HG02763 (cell line): Measurements from ENCODE around the gene LRRC56.
A peak's percentile ranks its signal among the peaks of the same experiment; 100 is the strongest.
"Not testable (repeated sequence)": the region's sequence is repeated elsewhere in the genome, so short reads cannot be mapped to it uniquely, and the experiment has no call there.

Source experiments
- ATAC-seq: cut with Tn5 transposase; IDR thresholded peaks from one replicate; pipeline ENCODE4 v1.9.1; 2021; ENCODE audit warnings: mild to moderate bottlenecking, moderate library complexity; ENCODE audit not compliant: unreplicated experiment

Gene LRRC56

DNA sequence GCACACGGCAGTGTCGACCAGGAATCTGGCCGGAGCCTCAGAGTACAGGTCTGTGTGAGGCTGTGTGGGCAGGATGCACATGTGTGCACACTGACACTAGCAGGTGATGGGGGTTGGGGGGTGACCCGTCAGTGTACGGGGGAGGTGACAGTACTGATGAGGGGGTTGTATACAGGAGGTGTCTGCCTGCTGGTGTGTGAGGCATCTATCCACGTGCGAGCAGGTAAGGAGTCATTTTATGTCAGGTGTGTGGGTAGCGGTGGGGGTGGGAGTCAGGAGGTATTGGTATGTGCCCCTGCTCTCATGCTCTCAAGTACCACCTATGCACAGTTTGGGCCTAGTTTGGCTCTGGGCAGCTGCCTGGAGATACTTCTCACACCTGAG, 34.5 kb downstream of the LRRC56 start:
- no peak for ATAC-seq

DNA sequence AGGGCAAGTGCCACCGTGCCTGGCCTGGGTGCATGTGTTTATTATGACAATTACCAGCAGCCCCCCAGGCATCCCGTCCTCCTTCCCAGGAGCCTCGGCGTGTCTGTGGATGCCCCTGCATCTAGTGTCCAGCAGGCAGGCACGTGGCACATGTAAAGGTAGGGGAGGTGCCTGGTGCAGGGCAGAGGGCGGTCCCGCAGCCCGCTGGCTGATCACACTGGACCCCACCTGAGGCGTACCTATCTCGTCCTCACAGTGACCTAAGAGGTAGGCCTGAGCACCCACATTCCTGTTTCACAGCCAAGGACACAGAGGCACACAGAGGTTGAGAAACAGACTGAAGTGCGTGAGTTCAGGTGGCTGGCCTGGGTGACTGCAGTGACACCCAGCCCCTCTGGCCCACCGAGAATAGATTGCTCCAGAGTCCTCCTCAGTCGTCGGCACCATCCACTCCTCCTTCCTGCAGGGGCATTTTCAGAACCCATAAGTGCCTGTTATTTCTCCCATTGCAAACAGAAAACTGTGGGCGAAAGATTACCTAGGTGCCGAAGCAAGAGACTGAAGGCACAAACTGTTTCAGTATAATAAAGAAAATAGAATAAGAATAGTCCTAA, 35.9 kb downstream of the LRRC56 start:
- ATAC-seq: no peak

DNA sequence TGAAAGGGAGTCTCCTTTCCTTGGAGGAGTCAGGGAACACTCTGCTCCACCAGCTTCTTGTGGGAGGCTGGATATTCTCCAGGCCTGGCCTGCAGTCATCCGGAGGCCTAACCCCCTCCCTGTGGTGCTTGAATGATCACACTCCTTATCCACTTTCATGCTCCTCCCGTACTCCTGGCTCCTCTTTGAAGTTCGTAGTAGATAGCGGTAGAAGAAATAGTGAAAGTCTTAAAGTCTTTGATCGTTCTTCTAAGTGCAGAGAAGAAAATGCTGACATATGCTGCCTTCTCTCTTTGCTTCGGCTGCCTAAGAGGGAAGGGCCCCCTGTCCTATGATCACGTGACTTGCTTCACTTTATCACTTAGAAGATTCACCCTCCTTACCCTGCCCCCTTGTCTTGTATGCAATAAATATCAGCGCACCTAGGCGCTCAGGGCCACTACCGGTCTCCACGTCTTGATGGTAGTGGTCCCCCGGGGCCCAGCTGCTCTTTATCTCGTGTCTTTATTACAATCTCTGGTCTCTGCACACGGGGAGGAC, 36.8 kb downstream of the LRRC56 start:
- not testable (repeated sequence) for ATAC-seq

DNA sequence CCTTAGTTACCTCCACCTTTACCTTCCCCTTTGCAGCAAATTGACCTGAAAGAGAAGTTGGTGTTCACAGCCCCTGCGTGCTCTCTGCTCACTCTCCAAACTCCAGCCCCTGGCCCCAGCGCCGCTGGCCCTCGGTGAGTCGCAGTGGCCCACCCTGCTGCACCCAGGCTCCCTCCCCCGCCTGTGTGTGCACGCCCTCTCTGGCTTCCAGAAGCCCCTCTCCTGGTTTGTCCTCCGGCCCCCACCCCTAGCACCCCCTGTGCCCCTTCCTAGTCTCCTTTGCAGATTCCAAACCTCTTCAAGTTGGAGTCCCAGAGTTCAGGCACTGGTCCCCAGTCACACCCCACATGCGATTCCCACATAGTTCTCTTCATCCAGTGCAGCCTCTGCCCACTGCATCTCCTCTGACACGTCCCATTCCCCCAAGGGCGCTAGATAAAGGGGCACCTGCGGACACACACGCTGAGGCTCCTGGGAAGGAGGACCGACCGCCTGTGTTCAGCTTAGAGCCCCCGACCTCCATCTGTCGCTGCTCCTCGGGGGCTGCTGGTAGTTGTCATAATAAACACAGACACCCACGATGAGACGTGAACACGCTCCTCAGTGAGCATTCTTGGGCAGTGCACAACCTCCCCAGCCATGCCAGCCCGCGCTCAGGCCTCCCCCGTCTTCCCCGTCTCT, 37.4 kb downstream of the LRRC56 start:
- no peak for ATAC-seq

DNA sequence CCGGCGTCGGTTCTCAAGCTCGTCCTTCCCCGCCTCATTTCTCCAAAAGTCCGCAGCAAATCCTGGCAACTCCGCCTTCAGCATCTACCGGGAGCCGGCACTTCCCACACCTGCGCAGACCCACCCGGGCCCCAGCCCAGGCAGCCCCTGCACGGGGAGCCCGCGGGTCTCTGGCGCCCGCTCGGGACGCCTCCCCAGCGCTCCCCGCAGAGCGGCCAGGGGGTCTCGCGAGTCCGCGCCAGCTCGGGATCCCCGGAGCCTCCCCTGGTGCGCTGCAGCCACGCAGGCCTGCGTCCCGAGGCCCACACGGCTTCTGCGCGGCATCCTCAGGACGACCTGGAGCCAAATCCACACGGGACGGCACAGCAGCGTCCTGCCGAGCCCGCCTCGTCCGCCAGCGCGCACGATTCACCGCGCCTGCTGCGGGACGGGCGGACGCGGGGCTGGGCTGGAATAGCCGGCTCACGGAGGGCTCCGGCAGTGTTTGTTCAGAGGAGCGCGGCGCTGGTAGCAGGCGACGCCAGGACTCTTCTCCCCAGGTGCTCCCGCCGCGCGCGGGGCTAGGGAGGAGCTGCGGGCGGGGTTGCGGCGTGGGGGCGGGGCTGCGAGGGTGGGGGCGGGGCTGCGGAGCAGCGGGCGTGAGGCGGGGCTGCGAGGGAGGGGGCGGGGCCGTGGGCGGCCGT, 38.1 kb downstream of the LRRC56 start:
- peak; percentile 38 for ATAC-seq

DNA sequence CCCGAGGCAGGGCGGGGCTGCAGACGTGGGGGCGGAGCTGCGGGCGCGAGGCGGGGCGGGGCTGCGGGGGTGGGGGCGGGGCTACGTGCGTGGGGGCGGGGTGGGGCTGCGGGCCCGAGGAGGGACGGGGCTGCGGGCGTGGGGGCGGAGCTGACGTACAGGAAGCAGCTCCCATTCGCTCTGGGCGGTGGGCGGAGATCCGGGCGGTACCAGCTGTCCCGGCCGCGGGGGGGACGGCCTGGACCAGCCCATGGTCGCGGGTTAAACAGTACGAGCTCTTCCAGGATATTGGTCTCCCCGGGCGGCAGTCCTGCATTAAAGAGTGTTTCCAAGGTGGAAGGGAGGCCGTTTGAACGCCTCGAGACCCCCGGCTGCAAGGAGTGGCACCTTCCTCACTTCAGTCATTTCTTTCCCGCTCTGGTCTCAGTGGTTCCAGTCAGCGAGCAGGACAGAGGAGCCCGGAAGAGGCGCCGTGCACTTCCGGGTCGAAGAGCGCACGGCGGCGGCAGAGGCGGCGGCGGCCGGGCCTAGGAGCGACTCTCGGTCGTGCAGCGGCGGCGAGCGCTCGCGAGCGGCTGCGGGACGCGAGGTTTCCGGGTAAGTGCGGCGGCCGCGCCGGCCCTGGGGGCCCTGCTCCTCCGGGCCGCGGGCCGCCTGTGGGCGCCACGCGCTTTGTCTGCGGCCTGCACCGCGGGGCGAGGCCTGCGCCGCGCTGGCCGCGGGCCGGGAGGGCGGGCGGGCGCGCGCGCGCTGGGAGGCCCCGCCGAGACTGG, 38.9 kb downstream of the LRRC56 start, which contains the start of gene PHRF1:
TSS of gene PHRF1 (plus strand) at position 475 of the 773 bp plus-strand sequence. CDS start 5,043 bp downstream, outside the sequence.
- peak; percentile 88 for ATAC-seq

DNA sequence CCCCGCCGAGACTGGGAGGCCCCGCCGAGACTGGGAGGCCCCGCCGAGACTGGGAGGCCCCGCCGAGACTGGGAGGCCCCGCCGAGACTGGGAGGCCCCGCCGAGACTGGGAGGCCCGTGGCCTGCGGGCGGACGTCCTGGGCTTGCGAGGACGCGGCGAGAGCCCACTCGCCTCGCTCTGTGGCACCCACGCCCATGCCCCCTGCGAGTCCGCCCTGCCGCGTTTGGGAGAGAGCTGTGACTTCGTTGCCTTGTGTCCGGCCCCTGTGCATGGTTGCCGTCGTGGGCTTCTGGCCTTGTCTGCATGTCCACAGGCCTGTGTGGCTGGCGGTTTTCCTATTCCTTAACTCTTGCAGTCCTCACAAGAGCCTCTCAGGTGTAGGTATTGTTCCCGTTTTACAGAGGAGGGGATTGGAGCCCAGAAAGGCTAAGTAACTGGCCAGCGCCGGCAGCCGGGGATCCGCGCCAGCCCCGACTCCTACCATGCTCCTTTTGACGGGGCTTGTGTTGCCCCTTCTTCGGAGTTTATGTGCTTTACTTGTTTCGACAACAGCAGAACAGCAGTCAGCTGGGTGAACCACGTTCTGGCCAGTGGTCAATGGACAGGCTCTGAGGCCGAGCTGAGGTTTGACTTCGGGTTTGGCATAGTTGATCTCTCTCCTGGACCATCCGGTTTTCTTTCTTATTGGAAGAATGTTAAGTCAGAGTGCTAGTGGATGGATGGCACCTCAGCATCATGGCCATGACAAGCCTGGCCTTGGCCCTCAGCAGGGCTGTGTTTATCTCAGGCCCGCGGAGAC, 39.7 kb downstream of the LRRC56 start:
- ATAC-seq: no peak

DNA sequence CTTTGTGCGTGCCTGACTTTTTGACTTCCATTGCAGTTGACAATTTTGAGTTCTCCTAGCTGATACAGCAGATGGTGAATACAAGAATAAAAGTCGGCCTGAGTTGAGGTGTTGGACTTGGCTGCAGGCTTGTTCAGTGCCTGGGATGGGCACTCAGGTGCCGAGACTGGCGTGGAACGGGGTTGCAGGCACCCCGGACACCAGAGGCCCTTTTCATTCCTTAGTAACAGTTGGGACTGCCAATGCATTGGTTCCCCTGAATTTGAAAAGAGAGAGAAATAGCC, 40.2 kb downstream of the LRRC56 start:
- ATAC-seq: no peak

DNA sequence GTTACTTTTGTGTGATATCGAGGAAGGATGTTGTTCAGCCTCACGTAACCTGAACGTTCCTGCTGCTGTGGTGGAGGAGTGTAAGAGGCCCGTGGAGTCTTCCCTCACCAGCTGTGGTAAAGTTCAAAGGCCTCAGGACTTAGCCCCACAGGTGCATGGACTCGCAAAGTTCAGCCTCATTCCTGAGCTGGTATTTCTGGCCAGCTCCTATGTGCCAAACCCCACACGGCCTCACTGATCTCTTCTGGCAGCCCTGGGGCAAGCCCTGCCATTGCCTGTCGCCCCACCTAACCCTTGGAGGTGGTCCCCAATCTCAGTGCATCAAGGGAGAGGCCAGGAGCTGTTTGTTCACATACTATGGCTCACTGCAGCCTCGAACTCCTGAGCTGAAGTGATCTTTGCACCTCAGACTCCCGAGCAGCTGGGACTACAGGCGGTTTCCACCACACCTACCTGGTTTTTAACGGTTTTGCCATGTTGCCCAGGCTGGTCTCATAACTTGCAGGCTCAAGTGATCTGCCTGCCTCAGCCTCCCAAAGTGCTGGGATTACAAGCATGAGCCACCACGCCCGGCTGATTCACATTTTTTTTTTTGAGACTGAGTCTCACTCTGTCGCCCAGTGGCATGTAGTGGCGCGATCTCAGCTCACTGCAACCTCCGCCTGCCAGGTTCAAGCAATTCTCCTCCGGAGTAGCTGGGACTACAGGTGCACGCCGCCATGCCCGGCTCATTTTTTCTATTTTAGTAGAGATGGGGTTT, 41.1 kb downstream of the LRRC56 start:
- ATAC-seq: no peak

GRCh38 chr11:579830-580601, 42.7 kb downstream of the LRRC56 start:
- ATAC-seq: no peak

DNA sequence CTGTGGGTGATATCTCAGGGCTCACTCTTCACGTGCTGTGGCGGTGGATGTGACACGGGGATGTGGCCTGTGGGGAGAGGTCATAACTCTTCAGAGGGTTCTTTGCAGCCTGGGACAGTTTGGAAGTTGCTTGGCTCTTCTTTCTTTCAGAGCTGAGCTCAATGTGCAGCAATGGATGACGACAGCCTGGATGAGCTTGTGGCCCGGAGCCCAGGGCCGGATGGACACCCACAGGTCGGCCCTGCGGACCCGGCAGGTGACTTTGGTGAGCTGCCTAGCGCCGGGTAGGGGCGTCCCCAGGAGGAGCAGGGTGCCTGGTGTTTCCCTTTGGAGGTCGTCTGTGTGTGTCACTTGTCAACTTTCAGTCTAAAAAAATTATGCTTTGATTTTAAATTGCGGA, 44.0 kb downstream of the LRRC56 start:
- no peak for ATAC-seq

DNA sequence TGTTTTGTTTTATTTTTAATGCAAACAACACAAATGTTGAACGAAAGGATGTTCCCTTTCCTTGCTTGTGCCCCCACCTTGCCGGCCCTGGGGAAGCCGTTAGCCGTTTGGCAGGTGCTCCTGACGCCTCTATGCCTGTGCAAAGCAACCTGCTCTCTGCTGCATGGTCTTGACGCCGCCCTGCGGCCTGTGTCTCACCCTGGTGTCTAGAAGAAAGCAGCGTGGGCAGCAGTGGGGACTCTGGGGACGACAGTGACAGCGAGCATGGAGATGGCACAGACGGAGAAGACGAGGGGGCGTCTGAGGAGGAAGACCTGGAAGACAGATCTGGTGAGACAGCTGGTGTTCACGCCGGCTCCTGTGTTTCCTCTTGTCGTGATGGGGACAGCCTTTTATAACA, 44.4 kb downstream of the LRRC56 start:
- no peak for ATAC-seq

GRCh38 chr11:584287-584686, 47.0 kb downstream of the LRRC56 start:
- no peak for ATAC-seq

GRCh38 chr11:586376-587316, 49.3 kb downstream of the LRRC56 start:
- ATAC-seq: no peak

GRCh38 chr11:587546-587945, 50.2 kb downstream of the LRRC56 start:
- no peak for ATAC-seq

DNA sequence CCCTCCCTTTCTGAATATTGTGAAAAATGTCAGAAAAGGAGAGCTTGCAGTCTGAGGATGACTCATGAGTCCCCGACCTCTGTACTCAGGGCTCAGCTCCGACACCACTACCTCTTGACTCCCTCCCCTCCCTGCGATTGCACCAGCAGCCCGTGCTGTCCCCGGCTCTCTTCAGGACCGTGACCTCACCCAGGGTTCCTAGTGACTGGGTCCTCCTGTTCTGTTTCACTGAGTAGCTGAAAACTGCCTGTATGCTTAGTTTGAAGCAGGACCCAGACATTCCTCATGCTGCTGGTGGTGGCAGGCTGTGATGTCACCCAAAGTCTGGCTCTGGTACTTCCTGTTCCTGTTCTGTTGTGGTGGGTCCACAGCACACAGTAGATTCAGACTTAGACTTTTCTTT, 50.7 kb downstream of the LRRC56 start:
- ATAC-seq: no peak

DNA sequence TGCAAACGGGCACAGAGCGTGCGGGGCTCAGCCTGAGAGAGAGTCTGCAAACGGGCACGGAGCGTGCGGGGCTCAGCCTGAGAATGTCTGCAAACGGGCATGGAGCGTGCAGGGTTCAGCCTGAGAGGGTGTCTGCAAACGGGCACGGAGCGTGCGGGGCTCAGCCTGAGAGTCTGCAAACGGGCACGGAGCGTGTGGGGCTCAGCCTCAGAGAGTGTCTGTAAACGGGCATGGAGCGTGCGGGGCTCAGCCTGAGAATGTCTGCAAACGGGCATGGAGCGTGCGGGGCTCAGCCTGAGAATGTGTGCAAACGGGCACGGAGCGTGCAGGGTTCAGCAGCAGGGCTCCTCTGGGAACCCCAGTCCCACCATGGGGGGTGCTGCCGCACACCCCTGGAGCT, 52.5 kb downstream of the LRRC56 start:
- ATAC-seq: no peak

GRCh38 chr11:590997-591396, 53.7 kb downstream of the LRRC56 start:
- ATAC-seq: no peak
